GM10847 (cell line): Measurements from ENCODE around the gene NARF.

Experiments
- POLR2A ChIP-seq: IDR thresholded peaks from 2 replicates; pipeline ENCODE4 v1.6.1; 2011; ENCODE audit not compliant: insufficient read length; ENCODE audit errors: extremely low read depth

Gene NARF

GRCh38 chr17:82477934-82478333, 19.4 kb downstream of the NARF start:
- no peak for TF ChIP-seq POLR2A

DNA sequence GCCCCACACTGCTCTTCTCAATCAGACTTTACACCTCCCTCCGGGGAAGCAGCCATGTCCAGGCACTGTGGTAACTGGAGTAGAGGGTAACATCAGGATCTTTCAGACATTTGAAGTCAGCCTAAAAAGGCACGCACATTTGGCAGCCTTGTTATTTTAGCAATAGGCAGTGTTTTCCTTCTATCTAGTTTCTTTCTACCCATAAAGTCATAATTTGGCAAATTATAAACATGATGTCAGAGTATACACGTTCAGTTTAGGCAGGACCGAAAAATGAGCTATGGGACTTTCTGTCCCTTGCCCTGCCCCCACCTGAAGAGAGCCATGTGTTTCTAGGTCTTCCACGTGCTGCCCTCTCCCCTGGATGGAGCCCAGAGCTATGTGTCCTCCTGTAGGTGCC, 21.1 kb downstream of the NARF start:
- TF ChIP-seq POLR2A = no peak

- TF ChIP-seq POLR2A = no peak
These were observed 21.8 kb downstream of the NARF start for GRCh38 chr17:82480318-82480717.

DNA sequence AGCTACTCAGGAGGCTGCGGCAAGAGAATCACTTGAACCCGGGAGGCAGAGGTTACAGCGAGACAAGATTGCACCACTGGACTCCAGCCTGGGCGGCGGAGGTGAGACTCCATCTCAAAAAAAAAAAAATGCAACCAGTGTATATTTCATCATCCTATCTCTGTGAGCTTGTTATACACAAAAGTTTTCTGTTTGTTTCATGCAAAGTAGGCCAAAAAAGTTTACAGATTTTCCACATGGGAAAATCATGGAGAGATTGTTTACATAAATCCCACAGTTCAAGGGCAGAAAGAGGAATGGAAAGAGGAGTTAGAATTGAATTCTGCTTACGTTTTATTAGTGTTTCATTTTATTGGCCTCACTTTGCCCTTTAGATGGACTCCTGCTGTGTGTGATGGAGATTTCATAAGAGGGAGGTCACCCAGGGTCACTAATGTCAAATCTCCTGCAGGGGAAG, 24.7 kb downstream of the NARF start:
- TF ChIP-seq POLR2A = no peak

DNA sequence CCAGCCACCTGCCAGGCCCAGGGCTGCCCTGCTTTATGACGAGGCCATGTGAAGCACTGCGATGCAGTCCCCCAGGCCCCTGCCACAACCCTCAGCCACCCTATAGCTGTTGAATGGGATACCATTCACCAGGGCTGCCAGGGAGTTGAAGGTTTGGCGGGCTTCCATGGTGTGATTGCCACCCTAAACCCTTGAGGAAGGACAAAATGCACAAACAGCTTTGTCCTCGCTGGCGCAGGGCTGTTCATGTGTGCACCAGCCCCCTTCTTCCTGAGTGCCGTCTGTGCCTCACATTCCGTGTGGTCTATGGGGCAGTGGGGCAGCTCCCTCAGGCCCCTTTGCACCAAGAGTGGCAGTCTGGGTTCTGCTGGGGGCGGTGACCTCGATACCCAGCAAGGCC, 25.3 kb downstream of the NARF start:
- no peak for TF ChIP-seq POLR2A

DNA sequence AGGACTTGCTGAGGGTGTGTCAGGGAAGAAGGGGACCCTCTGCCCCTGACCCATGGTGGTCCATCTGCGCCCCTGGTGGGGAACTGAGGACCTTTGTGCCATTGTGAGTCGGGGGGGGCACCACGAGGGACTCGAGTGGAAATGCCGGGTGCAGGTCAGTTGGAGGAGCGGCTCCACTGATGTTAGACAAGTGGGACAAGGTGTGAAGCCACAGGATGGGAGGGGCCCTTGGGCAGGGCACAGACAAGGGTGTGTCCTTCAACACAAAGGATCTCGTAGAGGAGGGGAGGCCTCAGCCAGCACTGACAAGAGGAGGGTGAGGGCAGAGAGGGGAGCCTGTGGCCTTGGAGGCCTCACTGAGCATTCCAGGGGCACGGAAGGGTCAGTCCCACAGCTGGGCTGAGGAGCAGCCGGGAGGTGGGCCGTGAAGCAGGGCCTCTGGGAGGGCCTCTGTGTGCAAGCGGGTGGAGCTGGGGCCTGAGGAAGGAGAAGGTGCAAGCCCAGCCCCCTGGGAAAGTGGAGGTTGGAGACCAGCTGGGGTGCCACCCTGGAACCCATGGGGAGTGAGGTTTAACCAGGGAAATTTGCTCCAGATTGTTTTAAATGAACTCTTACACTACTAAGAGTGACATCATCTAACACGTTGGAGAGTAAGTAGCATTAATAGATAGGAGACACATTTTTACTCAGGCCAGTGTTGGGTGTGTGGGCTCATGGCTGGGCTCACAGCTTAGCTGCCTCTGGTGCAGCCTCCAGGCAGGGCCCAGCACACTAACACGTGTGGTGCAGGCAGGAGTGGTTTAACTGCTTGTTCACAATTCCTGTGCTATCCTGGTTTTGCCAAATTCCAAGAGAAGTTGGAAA, 27.9 kb downstream of the NARF start:
- no peak for TF ChIP-seq POLR2A

DNA sequence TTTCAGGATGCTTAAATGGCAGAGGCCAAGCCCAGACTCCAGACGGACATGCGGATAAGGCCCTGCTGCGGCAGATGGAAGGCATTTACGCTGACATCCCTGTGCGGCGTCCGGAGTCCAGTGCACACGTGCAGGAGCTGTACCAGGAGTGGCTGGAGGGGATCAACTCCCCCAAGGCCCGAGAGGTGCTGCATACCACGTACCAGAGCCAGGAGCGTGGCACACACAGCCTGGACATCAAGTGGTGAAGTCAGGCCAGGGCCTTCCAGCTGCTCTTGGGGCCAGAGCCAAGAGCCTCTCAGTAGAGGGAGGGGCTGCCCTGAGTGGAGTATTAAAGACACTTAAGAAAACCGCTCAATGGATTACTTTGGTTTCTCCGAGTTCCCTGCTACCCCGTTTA, 29.4 kb downstream of the NARF start:
- TF ChIP-seq POLR2A = no peak

GRCh38 chr17:82489117-82489516, 30.6 kb downstream of the NARF start:
- no peak for TF ChIP-seq POLR2A

- TF ChIP-seq POLR2A = no peak
These were observed 31.4 kb downstream of the NARF start for GRCh38 chr17:82489851-82490511.

DNA sequence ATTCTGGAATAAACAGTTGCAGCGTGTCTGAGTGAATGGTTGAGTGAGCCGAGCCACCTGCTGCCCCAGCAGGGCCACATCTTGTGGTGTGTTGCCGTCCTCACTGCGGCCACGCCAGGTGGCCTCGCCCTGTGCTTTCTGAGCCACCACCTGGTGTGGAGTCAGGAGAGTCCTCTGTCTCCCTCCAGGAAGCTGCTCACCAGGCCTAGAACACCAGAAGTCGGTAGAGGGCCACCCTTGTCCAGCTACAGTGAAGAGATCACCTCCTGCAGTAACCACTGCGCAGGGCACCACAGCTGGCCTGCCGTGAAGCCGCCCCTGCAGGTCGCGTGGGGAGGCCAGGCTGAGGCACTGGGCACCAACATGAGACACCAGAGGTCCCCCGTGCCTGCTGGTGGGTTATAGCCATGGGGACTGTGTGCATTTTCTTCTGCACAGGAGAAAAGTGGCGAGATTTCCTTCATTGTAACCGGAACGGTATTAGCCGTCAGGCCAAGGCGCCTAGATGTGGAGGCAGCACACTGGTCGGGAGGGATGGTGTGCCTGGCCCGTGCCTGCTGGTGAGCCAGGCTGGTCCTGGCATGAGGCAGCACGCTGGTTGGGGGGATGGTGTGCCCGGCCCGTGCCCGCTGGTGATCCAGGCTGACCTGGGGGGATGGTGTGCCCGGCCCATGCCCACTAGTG, 32.1 kb downstream of the NARF start:
- no peak for TF ChIP-seq POLR2A

GRCh38 chr17:82491196-82491530, 32.6 kb downstream of the NARF start:
- no peak for TF ChIP-seq POLR2A

- no peak for TF ChIP-seq POLR2A
These were observed 33.0 kb downstream of the NARF start for GRCh38 chr17:82491533-82491932.

DNA sequence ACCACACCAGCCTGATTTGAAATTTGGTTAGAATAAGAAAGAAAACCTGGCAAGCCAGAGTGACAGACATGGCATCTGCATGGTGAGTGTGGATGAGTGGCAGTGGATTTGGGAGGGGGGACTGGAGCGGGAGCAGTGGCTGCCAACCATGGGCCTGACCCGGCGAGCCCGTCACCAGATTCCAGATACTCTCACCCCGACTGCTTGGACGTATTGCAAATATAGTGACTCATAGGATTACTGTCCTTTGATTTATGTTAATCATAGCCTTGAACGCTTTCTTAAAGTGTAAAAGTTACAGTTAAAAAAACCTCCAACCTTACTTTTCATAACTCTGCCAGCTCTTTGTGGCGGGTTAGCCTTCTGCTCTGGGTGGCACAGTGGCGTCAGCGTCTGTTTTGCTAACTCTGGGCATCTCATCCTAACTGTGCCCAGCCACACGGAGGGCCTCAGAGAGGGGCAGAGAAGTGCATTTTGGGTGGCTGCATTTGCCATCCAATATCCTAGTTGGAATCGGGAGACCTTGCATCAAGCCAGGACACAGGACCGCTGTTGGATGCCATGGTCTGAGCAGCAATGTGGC, 34.2 kb downstream of the NARF start:
- TF ChIP-seq POLR2A = no peak

DNA sequence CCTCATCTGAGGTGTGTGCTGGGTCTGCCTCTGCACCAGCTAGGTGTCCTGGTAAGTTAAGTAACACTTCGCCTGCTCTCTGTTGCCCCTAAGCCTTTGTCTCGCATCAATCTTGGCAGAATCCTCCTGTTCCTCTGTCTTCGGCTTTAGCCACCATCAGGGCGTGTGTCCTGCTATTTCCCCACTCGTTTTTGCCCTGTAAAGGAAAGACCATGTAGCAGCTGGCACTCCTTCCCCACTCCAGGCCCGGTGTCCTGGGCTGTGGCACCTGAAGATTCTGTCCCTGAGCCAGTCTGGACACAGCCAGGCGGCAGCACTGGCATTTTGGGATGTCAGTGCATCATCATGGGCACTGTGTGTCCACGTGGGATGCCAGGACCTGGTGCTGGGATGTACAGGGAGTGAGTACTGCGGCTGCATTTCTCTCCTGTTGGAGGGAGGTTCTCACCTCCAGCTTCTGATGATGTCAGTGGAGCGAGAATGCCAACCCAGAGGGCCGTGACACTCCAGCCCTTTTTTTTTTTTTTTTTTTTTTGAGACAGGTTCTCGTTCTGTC, 34.8 kb downstream of the NARF start:
- no peak for TF ChIP-seq POLR2A
